Mesendoderm (in vitro differentiated cells): Measurements from ENCODE around the gene CYP3A7.

Experiments
- DNase-seq: peaks from one replicate; pipeline ENCODE4 v3.0.0; 2013
- H2AK5ac ChIP-seq: 2 replicates; pipeline ENCODE4 v1.6.1; 2013; ENCODE audit warnings: low read length, inconsistent platforms
- H2BK120ac ChIP-seq: 2 replicates; pipeline ENCODE4 v1.6.1; 2013; ENCODE audit warnings: low read depth, mild to moderate bottlenecking, low read length, moderate library complexity, mixed read lengths
- H2BK15ac ChIP-seq: replicated peaks from 2 replicates; pipeline ENCODE4 v1.6.1; 2013; ENCODE audit warnings: low read depth, mild to moderate bottlenecking, moderate library complexity
- H2BK5ac ChIP-seq: 2 replicates; pipeline ENCODE4 v1.6.1; 2013; ENCODE audit warnings: low read length, inconsistent platforms
- H3K18ac ChIP-seq: 2 replicates; pipeline ENCODE4 v1.6.1; 2013; ENCODE audit warnings: mild to moderate bottlenecking, low read length, mixed read lengths
- H3K23ac ChIP-seq: one replicate; pipeline ENCODE4 v1.6.1; 2013; ENCODE audit warnings: low read length
- H3K27ac ChIP-seq: 2 replicates; pipeline ENCODE4 v1.5.1; 2013; ENCODE audit warnings: low read depth, mild to moderate bottlenecking, inconsistent platforms, low read length, moderate library complexity
- H3K27me3 ChIP-seq: 2 replicates; pipeline ENCODE4 v1.6.1; 2013; ENCODE audit warnings: low read length, control low read depth, mild to moderate bottlenecking, inconsistent platforms; ENCODE audit not compliant: insufficient read depth, poor library complexity
- H3K36me3 ChIP-seq: 2 replicates; pipeline ENCODE4 v1.6.1; 2013; ENCODE audit warnings: low read length, inconsistent platforms; ENCODE audit not compliant: control insufficient read depth, insufficient read depth
- H3K4ac ChIP-seq: one replicate; pipeline ENCODE4 v1.6.1; 2013; ENCODE audit warnings: low read depth, mild to moderate bottlenecking, low read length, moderate library complexity
- H3K4me1 ChIP-seq: 2 replicates; pipeline ENCODE4 v1.6.1; 2013; ENCODE audit warnings: low read depth, low read length, inconsistent platforms; ENCODE audit not compliant: control insufficient read depth
- H3K4me2 ChIP-seq: 2 replicates; pipeline ENCODE4 v1.6.1; 2013; ENCODE audit warnings: low read length
- H3K4me3 ChIP-seq: 2 replicates; pipeline ENCODE4 v1.5.1; 2013; ENCODE audit warnings: mild to moderate bottlenecking, low read length
- H3K56ac ChIP-seq: one replicate; pipeline ENCODE4 v1.6.1; 2013; ENCODE audit warnings: low read length
- H3K79me1 ChIP-seq: 2 replicates; pipeline ENCODE4 v1.6.1; 2013; ENCODE audit warnings: low read length, inconsistent platforms
- H3K79me2 ChIP-seq: 2 replicates; pipeline ENCODE4 v1.6.1; 2013; ENCODE audit warnings: mild to moderate bottlenecking, low read length; ENCODE audit not compliant: control insufficient read depth, insufficient read depth
- H3K9ac ChIP-seq: 2 replicates; pipeline ENCODE4 v1.6.1; 2013; ENCODE audit warnings: low read length, inconsistent platforms
- H4K5ac ChIP-seq: one replicate; pipeline ENCODE4 v1.6.1; 2013; ENCODE audit warnings: low read length
- H4K8ac ChIP-seq: one replicate; pipeline ENCODE4 v1.6.1; 2013; ENCODE audit warnings: low read depth, mild to moderate bottlenecking, control low read depth, low read length, moderate library complexity
- WGBS: extraction: QIAGEN DNeasy Blood & Tissue Kit; methylation state at CpG from one replicate; pipeline ENCODE4 v1.1.7; 2013; ENCODE audit warnings: low lambda C conversion rate, missing lambda C conversion rate; ENCODE audit not compliant: insufficient coverage; ENCODE audit errors: extremely low coverage; 5-methylcytosine and 5-hydroxymethylcytosine counted together

The CYP3A7 gene

GRCh38 chr7:99672573-99672972 is 62.4 kb downstream of the CYP3A7 start:
- DNase-seq, result no peak
- H4K5ac ChIP-seq, result no peak overlapping the region
- no peak overlapping the region for H3K18ac ChIP-seq
- H3K23ac ChIP-seq, result no peak overlapping the region
- H2BK15ac ChIP-seq, result no peak overlapping the region
- H2BK120ac ChIP-seq, result no peak overlapping the region
- no peak overlapping the region for H3K9ac ChIP-seq
- H3K79me2 ChIP-seq, result no peaks in the 10 kb centered on the region
- no peak overlapping the region for H3K27ac ChIP-seq
- H2AK5ac ChIP-seq, result no peak overlapping the region
- no peaks in the 10 kb centered on the region for H3K36me3 ChIP-seq
- no peaks in the 10 kb centered on the region for H3K27me3 ChIP-seq
- H3K4me1 ChIP-seq, result no peaks in the 10 kb centered on the region
- H2BK5ac ChIP-seq, result no peak overlapping the region
- H3K4me2 ChIP-seq, result no peak overlapping the region
- H3K4me3 ChIP-seq, result no peak overlapping the region
- H3K56ac ChIP-seq, result no peak overlapping the region
- WGBS, result no CpG with 5 or more reads among the region's 7 CpGs
- no peak overlapping the region for H4K8ac ChIP-seq
- H3K79me1 ChIP-seq, result no peaks in the 10 kb centered on the region
- no peak overlapping the region for H3K4ac ChIP-seq

GRCh38 chr7:99669782-99670181 is 65.2 kb downstream of the CYP3A7 start:
- H3K18ac ChIP-seq, result no peak overlapping the region
- WGBS, result no CpG with 5 or more reads among the region's 3 CpGs
- no peaks in the 10 kb centered on the region for H3K27me3 ChIP-seq

GRCh38 chr7:99668541-99668940 is 66.5 kb downstream of the CYP3A7 start:
- H3K4me2 ChIP-seq, result no peak overlapping the region
- no peaks in the 10 kb centered on the region for H3K4me1 ChIP-seq
- H4K8ac ChIP-seq, result no peak overlapping the region
- no peak overlapping the region for H2AK5ac ChIP-seq
- no peak overlapping the region for H2BK15ac ChIP-seq
- H3K79me1 ChIP-seq, result no peaks in the 10 kb centered on the region
- H3K79me2 ChIP-seq, result no peaks in the 10 kb centered on the region
- no peak overlapping the region for H3K18ac ChIP-seq
- H4K5ac ChIP-seq, result no peak overlapping the region
- no peak for DNase-seq
- no peak overlapping the region for H3K9ac ChIP-seq
- H3K23ac ChIP-seq, result no peak overlapping the region
- H2BK120ac ChIP-seq, result no peak overlapping the region
- no peak overlapping the region for H3K4me3 ChIP-seq
- no peak overlapping the region for H2BK5ac ChIP-seq
- no peak overlapping the region for H3K4ac ChIP-seq
- H3K36me3 ChIP-seq, result no peaks in the 10 kb centered on the region
- no peak overlapping the region for H3K56ac ChIP-seq
- WGBS, result no CpG with 5 or more reads among the region's 8 CpGs
- no peaks in the 10 kb centered on the region for H3K27me3 ChIP-seq
- no peak overlapping the region for H3K27ac ChIP-seq

More at GRCh38 chr7:99669782-99670181, 65.2 kb downstream of the CYP3A7 start:
- Histone ChIP-seq H3K9ac (no peak overlapping the region), H2BK15ac (no peak overlapping the region), H3K56ac (no peak overlapping the region), H4K8ac (no peak overlapping the region), H3K4ac (no peak overlapping the region), H3K79me2 (no peaks in the 10 kb centered on the region), H3K36me3 (no peaks in the 10 kb centered on the region), H3K4me1 (no peaks in the 10 kb centered on the region), H3K27ac (no peak overlapping the region), H3K79me1 (no peaks in the 10 kb centered on the region), H3K23ac (no peak overlapping the region), H3K4me2 (no peak overlapping the region), H3K4me3 (no peak overlapping the region), H2BK5ac (no peak overlapping the region), H2BK120ac (no peak overlapping the region), H4K5ac (no peak overlapping the region), H2AK5ac (no peak overlapping the region)
- DNase-seq, result no peak

- no peak overlapping the region for H2BK120ac ChIP-seq
- H4K5ac ChIP-seq, result no peak overlapping the region
- H3K18ac ChIP-seq, result no peak overlapping the region
- H3K79me2 ChIP-seq, result no peaks in the 10 kb centered on the region
- no peaks in the 10 kb centered on the region for H3K4me1 ChIP-seq
- H3K4ac ChIP-seq, result no peak overlapping the region
- no peaks in the 10 kb centered on the region for H3K79me1 ChIP-seq
- H3K27ac ChIP-seq, result no peak overlapping the region
- H3K4me3 ChIP-seq, result no peak overlapping the region
- H2BK15ac ChIP-seq, result no peak overlapping the region
- H3K27me3 ChIP-seq, result no peaks in the 10 kb centered on the region
- no CpG with 5 or more reads among the region's 2 CpGs for WGBS
- H3K4me2 ChIP-seq, result no peak overlapping the region
- no peak overlapping the region for H2BK5ac ChIP-seq
- no peak overlapping the region for H3K9ac ChIP-seq
- no peak for DNase-seq
- H2AK5ac ChIP-seq, result no peak overlapping the region
- no peak overlapping the region for H3K56ac ChIP-seq
- no peak overlapping the region for H4K8ac ChIP-seq
- no peak overlapping the region for H3K23ac ChIP-seq
- H3K36me3 ChIP-seq, result no peaks in the 10 kb centered on the region
These were observed 67.8 kb downstream of the CYP3A7 start for GRCh38 chr7:99667179-99667578.

GRCh38 chr7:99666013-99666395 is 69.0 kb downstream of the CYP3A7 start:
- Histone ChIP-seq H3K4me1 (no peaks in the 10 kb centered on the region), H2BK5ac (no peak overlapping the region), H3K79me1 (no peaks in the 10 kb centered on the region), H3K56ac (no peak overlapping the region), H3K27me3 (no peaks in the 10 kb centered on the region), H3K23ac (no peak overlapping the region), H3K4ac (no peak overlapping the region), H2AK5ac (no peak overlapping the region), H3K4me2 (no peak overlapping the region), H3K9ac (no peak overlapping the region), H3K18ac (no peak overlapping the region), H3K36me3 (no peaks in the 10 kb centered on the region), H4K5ac (no peak overlapping the region), H2BK120ac (no peak overlapping the region), H2BK15ac (no peak overlapping the region), H4K8ac (no peak overlapping the region), H3K4me3 (no peak overlapping the region), H3K27ac (no peak overlapping the region), H3K79me2 (no peaks in the 10 kb centered on the region)
- DNase-seq, result no peak
- WGBS, result no CpG with 5 or more reads among the region's 1 CpG

- H2BK120ac ChIP-seq, result no peak overlapping the region
- H3K4me1 ChIP-seq, result no peaks in the 10 kb centered on the region
- H3K79me1 ChIP-seq, result no peaks in the 10 kb centered on the region
- no peak overlapping the region for H2AK5ac ChIP-seq
- H4K5ac ChIP-seq, result no peak overlapping the region
- H2BK15ac ChIP-seq, result no peak overlapping the region
- H4K8ac ChIP-seq, result no peak overlapping the region
- no CpG with 5 or more reads among the region's 3 CpGs for WGBS
- H3K4me3 ChIP-seq, result no peak overlapping the region
- H3K4me2 ChIP-seq, result no peak overlapping the region
- no peak overlapping the region for H3K4ac ChIP-seq
- H3K27me3 ChIP-seq, result no peaks in the 10 kb centered on the region
- H3K27ac ChIP-seq, result no peak overlapping the region
- no peak overlapping the region for H3K56ac ChIP-seq
- H3K9ac ChIP-seq, result no peak overlapping the region
- H3K18ac ChIP-seq, result no peak overlapping the region
- no peaks in the 10 kb centered on the region for H3K36me3 ChIP-seq
- H3K23ac ChIP-seq, result no peak overlapping the region
- DNase-seq, result no peak
- no peaks in the 10 kb centered on the region for H3K79me2 ChIP-seq
- no peak overlapping the region for H2BK5ac ChIP-seq
These were observed 69.5 kb downstream of the CYP3A7 start for GRCh38 chr7:99665312-99666012.
